Breast epithelium (tissue), 3 donors: ENCODE results near the gene LRRC19.

Experiments
- CTCF ChIP-seq, 3 donors: fragments of 450-650 bp; IDR thresholded peaks; one replicate each; pipeline ENCODE4 v1.5.1; 2016 to 2017; ENCODE audit warnings: antibody characterized with exemption in 3 of 3, mild to moderate bottlenecking in 3 of 3, moderate library complexity in 3 of 3
- POLR2A ChIP-seq: fragments of 450-650 bp; IDR thresholded peaks from one replicate; pipeline ENCODE4 v1.6.1; 2016; ENCODE audit warnings: antibody characterized with exemption, mild to moderate bottlenecking, moderate library complexity
- POLR2AphosphoS5 ChIP-seq, 3 donors: sonication (generic); formaldehyde crosslinking; IDR thresholded peaks; one replicate each; pipeline ENCODE4 v1.6.1; 2017; ENCODE audit warnings: antibody characterized with exemption in 3 of 3

- TF ChIP-seq CTCF (IDR thresholded peaks at IDR 0.05) (no peak), POLR2AphosphoS5 (IDR thresholded peaks at IDR 0.05) (peak; percentile 28 to 68 (median 65)), POLR2A (peak; percentile 12)
Observed at GRCh38 chr9:26955921-26956859, 49.3 kb downstream of the LRRC19 start, which contains the start of gene IFT74.
